GM21381 (cell line): ENCODE data around the gene ITPR3.
A peak's percentile ranks its signal among the peaks of the same experiment; 100 is the strongest.

Experiments
- ATAC-seq: cut with Tn5 transposase; IDR thresholded peaks from one replicate; pipeline ENCODE4 v1.9.1; 2021; ENCODE audit warnings: mild to moderate bottlenecking, moderate library complexity; ENCODE audit not compliant: unreplicated experiment

The ITPR3 gene

GRCh38 chr6:33620856-33621710 is at the start of gene ITPR3:
ITPR3 (plus strand) TSS chr6:33621322; CDS start chr6:33621603, 281 bp downstream.
- peak; percentile 76 for ATAC-seq

DNA sequence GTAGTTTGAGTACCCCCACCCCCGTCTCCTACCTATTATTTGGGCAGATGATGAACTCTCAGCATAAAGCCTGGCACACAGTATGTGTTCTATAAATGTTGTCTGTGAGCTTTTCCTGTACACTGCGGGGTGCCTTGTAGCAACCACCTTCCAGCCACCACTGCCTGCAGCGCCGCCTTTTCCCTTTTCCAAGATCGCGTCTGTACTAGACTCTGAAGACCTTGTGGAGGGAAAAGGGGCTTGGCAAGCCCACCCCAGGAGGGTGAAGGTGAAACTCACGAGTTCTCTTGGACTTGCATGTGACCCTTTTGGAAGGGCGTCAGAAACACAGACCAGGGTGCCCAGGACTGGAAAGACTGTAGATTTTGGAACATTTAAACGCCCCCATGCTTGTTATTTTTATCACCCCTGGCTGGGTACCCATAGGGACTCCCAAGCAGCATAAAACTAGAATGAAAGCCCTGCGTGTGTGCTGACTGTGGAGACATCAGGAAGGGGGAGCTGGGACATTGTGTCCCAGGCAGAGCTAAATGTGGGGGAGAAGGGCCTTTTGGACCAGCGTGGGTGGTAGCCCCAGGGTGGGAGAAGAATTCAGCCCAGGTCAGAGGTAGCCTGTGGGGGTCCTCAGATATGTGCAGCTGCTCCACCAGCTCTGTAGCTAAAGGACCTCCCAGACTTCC is 49.3 kb upstream of the ITPR3 start:
- no peak for ATAC-seq

GRCh38 chr6:33575211-33575610 is 45.9 kb upstream of the ITPR3 start:
- ATAC-seq = no peak

GRCh38 chr6:33576668-33577067 is 44.5 kb upstream of the ITPR3 start:
- no peak for ATAC-seq

GRCh38 chr6:33577106-33577535 is 44.0 kb upstream of the ITPR3 start:
- ATAC-seq = no peak

- ATAC-seq = no peak
Observed at GRCh38 chr6:33577718-33578117, 43.4 kb upstream of the ITPR3 start.

GRCh38 chr6:33578164-33578563 is 43.0 kb upstream of the ITPR3 start:
- no peak for ATAC-seq

GRCh38 chr6:33578588-33579011 is 42.5 kb upstream of the ITPR3 start:
- ATAC-seq = no peak

DNA sequence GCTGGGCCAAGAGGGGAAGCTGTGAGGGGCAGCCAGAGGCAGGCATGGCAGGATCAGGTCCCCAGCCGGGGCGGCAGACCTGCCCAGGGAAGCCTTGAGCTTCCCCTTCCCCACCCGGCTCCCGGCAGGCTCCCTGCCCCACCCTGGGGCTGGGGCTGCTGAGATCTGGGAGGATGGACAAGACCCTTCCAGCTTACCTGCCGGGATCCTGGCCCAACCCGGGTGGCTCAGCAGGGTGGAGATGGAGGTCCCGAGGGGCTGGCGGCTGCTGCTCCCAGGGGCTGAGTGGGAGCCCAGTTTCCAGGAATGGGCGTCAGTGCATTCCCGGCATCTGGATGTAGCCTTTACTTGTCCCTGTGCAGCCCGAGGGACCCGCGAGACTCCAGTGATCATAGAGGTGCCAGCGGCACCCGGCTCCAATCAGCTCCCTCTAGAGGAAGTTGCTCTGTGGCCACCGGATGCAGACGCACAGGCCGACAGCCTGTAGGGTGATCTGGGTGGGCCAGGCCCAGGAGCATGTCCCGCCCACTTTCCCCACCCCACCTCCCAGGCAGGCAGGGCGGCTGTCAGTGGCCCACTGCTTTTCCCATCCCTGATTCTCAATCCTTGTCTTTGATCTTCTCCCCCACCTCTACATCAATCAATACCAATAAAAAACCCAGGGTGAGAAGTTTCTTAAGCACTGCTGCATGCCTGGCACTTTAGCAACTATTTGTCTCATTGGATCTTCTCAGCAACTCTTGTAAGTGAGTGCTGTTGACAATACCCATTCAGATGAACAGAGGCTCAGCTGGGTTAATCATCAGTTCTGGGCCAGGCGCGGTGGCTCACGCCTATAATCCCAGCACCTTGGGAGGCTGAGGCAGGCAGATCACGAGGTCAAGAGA is 41.1 kb upstream of the ITPR3 start, which contains the start of gene BAK1:
BAK1 (minus strand) TSS at position 449 of the 887 bp plus-strand sequence. CDS start 2,672 bp downstream, outside the sequence.
- peak; percentile 85 for ATAC-seq

- no peak for ATAC-seq
Observed at GRCh38 chr6:33581186-33581585, 39.9 kb upstream of the ITPR3 start.

DNA sequence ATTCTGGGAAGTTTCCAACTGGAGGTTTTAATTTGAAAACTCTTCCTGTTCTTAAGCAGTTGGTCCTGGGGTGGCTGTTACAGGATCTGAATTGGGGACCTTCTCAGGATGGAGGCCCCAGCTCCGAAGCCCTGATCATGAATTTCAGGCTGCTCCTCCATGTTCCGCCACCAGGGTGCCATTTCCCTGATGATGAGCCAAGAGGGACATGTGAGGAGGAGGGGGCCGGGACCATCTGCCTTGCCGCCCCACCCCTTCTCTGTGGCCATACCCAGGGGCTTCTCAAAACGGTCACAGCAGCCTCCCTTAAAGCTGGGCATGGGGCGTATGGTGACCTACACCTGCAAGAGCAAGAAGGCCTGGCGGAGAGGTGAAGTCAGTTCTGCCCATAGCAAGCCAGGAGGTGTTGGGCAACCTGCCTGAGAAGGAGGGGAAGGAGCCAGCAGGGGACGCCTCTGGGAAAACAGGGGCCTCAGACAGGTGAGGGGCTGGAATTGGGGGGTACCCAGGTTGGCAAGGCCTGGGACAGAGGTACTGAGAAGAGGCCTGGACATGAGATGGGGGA is 37.4 kb upstream of the ITPR3 start:
- no peak for ATAC-seq

DNA sequence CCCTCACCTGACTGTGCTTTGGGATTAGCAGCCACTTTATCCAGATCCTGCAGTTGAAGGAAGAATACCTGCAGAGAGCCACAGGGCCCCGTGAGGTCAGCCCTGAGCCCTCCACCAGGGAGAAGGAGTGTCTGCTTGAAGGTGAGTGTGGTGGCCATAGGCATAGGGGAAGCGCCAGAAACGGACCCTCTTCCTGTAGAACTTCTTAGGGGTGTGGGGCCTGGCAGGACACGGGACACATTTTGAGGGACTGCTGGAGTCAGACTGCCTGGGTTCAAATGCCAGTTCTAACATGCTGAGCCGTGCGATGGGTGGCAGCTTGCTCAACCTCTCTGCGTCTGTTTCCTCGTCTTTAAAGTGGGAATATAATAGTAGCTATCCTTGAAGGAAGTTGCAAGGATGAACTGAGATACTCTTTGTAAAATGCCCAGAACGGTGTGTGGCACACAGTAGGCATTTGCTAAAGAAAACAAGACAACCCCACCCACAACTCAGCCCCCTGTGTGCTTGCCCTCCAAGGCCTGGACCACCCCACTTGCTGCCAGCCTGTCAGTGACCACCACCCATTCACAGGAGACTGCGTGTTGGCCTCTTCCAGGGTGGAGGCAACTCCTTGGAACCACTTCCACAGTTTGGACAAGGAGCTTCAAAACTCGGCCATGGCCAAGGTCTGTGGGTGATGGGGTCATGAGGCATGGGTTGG is 36.3 kb upstream of the ITPR3 start:
- no peak for ATAC-seq

DNA sequence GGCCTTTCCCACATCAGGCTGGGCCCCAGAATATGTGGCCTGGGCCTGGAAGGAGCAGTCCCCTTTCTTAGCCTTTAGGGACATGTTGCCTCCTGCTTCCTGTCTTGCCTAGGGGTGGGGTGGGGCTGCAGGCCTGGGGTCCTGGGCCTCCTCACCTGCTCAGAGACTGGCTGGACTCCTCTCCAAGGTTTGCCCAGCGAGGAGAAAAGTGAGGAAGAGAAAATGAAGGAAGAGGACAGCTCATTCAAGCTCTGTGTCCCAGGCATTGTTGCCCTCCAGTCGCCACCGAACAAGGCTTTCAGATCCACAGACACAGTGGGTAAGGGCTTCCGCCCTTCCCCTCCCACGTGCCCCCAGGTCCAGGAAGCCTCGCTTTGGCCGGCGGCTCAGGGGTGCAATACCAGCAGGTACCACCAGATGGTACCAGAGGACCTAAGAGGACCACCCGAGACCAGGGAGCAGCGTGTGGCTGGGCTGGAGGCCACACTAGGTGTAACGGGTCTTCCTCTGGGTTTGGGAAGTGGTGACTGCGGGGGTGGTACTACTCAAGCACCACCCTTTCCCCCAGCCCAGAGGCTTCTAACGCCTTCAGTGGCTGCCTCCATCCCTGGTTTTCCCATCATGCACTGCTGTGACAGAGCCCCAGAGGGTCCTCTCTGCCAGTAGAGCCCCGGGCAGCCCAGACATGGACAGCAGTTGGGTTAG is 35.6 kb upstream of the ITPR3 start:
- peak; percentile 50 for ATAC-seq

- no peak for ATAC-seq
Observed at GRCh38 chr6:33586108-33586640, 34.9 kb upstream of the ITPR3 start.

GRCh38 chr6:33587529-33587928 is 33.6 kb upstream of the ITPR3 start:
- ATAC-seq = no peak

DNA sequence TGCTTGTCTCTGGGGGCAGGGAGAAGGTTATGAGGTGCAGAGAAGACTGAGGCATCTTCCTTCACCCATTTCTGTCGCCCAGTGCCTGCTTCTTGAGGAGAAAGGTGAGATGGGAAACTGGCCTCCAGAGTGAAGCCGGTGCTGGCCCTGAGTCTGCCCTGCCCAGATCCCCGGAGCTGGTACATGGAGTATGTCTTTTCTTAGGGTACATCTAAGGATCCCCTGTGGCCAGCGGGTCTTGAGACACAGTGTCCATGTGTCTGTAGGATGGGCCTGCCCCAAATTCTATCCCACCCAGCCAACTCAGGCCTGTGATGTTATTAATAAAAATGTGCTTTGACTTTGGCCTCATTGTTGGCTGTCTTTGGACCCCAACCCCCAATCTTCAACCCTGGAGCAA is 32.2 kb upstream of the ITPR3 start:
- ATAC-seq = no peak

DNA sequence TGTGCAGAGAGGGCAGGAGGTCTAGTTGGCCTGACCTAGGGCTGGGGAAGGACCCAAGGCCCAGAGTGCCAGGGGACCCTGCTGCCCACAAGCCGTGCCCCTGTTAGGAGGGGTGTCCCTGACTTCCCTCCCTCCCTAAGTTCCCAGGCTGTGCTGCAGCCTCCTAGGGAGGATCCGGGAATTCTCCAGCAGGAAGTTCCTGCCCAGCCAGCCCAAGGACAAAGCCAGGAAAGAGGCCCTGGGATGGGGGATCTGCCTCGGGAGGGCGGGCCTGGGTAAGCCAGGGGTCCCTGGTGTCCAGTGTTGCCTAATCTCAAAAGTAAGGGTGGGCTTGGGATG is 31.8 kb upstream of the ITPR3 start:
- no peak for ATAC-seq

GRCh38 chr6:33589731-33590530 is 31.2 kb upstream of the ITPR3 start:
- no peak for ATAC-seq
